ENCODE data around the gene NTM.

DNA sequence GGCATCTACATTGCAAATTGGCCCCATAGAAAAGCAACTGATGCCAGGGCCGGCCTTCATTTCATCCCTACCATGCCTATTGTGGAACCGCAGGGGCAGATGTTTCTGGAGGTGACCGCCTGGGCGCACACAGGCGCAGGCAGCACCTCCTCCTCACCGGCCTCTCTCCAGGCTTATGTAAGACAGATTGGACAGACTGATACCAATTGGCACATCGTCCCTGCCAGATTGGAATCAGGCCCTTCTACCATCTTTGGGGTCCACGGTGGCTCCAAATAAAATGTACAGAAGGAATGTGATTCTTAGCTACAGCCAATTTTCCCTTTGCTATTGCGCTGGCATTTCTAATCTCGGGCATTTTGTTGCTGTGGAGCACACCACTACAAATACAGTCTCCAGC is 732.6 kb downstream of the NTM start:
- TF ChIP-seq, protein P1, sequence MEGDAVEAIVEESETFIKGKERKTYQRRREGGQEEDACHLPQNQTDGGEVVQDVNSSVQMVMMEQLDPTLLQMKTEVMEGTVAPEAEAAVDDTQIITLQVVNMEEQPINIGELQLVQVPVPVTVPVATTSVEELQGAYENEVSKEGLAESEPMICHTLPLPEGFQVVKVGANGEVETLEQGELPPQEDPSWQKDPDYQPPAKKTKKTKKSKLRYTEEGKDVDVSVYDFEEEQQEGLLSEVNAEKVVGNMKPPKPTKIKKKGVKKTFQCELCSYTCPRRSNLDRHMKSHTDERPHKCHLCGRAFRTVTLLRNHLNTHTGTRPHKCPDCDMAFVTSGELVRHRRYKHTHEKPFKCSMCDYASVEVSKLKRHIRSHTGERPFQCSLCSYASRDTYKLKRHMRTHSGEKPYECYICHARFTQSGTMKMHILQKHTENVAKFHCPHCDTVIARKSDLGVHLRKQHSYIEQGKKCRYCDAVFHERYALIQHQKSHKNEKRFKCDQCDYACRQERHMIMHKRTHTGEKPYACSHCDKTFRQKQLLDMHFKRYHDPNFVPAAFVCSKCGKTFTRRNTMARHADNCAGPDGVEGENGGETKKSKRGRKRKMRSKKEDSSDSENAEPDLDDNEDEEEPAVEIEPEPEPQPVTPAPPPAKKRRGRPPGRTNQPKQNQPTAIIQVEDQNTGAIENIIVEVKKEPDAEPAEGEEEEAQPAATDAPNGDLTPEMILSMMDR (IDR thresholded peaks at IDR 0.05; ENCODE audit: insufficient read depth, low read length), result no peak
- TF ChIP-seq POLR2AphosphoS5 (IDR thresholded peaks at IDR 0.05; ENCODE audit: low read depth), result no peak
